ENCODE measurements around the gene SERPINA7. TPM values are rescaled to one million over a fixed set of nuclear protein-coding genes. Genes with fewer than 3 reads are reported as not detected.

Gene SERPINA7
- total RNA-seq, 1 experiment from 2014 or later: not detected

GRCh38 chrX:106069048-106069447 lies 30.5 kb upstream of the SERPINA7 start:
- no peak overlapping the region for H4K8ac ChIP-seq (replicated peaks; ENCODE audit: insufficient read length, low read depth, low read length)
- no peak overlapping the region for H2BK12ac ChIP-seq (ENCODE audit: insufficient read length, low read depth, low read length)
- no peak overlapping the region for H3K9ac ChIP-seq (ENCODE audit: extremely low read depth, insufficient read length, low read length)
- Mint-ChIP-seq H3K27me3 (ENCODE audit: low read depth) (no peaks in the 10 kb centered on the region; the same call in 1 of the 2 replicates), H3K9me3 (peaks cover 62 to 86% of the 10 kb centered on the region in 2 experiments), H3K27ac (no peak overlapping the region), H3K36me3 (ENCODE audit: insufficient read depth in 1 of 3, low read depth in 3 of 3) (peaks cover 0 to 12% (median 0%) of the 10 kb centered on the region in 3 experiments; a peak in 3 of 7 replicates), H3K4me1 (no peaks in the 10 kb centered on the region), H3K4me3 (no peak overlapping the region)
- no peaks in the 10 kb centered on the region for H4K20me1 ChIP-seq (ENCODE audit: control insufficient read depth, insufficient read depth, insufficient read length)
- no peak overlapping the region for H3K27ac ChIP-seq (ENCODE audit: insufficient read length, low read depth, low read length)
- no peaks in the 10 kb centered on the region for H3K4me1 ChIP-seq (ENCODE audit: insufficient read depth, low read length)
- H3K18ac ChIP-seq (ENCODE audit: insufficient read length, low read depth, low read length): no peak overlapping the region
- H2AK5ac ChIP-seq (ENCODE audit: insufficient read length, low read length): no peak overlapping the region
- H3K79me1 ChIP-seq (ENCODE audit: insufficient read depth, low read depth, low read length, poor library complexity, severe bottlenecking): no peaks in the 10 kb centered on the region
- WGBS (ENCODE audit: extremely low coverage, insufficient read length, low lambda C conversion rate): no CpG with 5 or more reads among the region's 3 CpGs
- H3T11ph ChIP-seq (ENCODE audit: low read length): no peak overlapping the region
- no peaks in the 10 kb centered on the region for H3K79me2 ChIP-seq (ENCODE audit: insufficient read depth, low read length)
- no peak overlapping the region for H2BK20ac ChIP-seq (ENCODE audit: low read depth, low read length, poor library complexity, severe bottlenecking)
- H3K14ac ChIP-seq (ENCODE audit: insufficient read depth, low read length): no peak overlapping the region
- H3K23ac ChIP-seq (ENCODE audit: insufficient read length, low read depth, low read length): no peak overlapping the region
- peaks cover 15% of the 10 kb centered on the region for H3K9me3 ChIP-seq (ENCODE audit: control insufficient read depth, low read depth, low read length)
- no peak overlapping the region for H3K4me2 ChIP-seq (ENCODE audit: insufficient read depth, insufficient read length, low read length)
- no peak overlapping the region for H4K91ac ChIP-seq (ENCODE audit: insufficient read length, low read depth, low read length)
- TF ChIP-seq CTCF (conservative IDR thresholded peaks at IDR 0.05): no peak
- H2AFZ ChIP-seq (ENCODE audit: low read length): no peak overlapping the region
- no peak overlapping the region for H3K56ac ChIP-seq (ENCODE audit: insufficient read length, low read depth, low read length)
- DNase-seq: no peak
- no peaks in the 10 kb centered on the region for H3K27me3 ChIP-seq (ENCODE audit: insufficient read depth, low read length)
- no peak overlapping the region for H2BK120ac ChIP-seq (ENCODE audit: low read depth, low read length, poor library complexity, severe bottlenecking)
- H4K5ac ChIP-seq (ENCODE audit: insufficient read length, low read depth, low read length): no peak overlapping the region
- H3K4ac ChIP-seq (ENCODE audit: low read depth, low read length): no peak overlapping the region
- no peak overlapping the region for H2BK5ac ChIP-seq (ENCODE audit: insufficient read length, low read length)
- no peak overlapping the region for H2BK15ac ChIP-seq (ENCODE audit: low read depth, low read length)
- no peaks in the 10 kb centered on the region for H3K23me2 ChIP-seq (ENCODE audit: insufficient read length, low read depth, low read length, poor library complexity, severe bottlenecking)

Measured in H9 (cell line).